Measurements from ENCODE around the gene NFATC2IP. TPM values are rescaled to one million over a fixed set of nuclear protein-coding genes. Genes with fewer than 3 reads are reported as not detected.
A peak's percentile ranks its signal among the peaks of the same experiment; 100 is the strongest.

NFATC2IP gene
- total and polyA plus RNA-seq, 9 of the 15 experiments (the other 6 are each of a cell fraction or from before 2014, with no cell fraction given): 15.6 to 106 (median 46.9) TPM

DNA sequence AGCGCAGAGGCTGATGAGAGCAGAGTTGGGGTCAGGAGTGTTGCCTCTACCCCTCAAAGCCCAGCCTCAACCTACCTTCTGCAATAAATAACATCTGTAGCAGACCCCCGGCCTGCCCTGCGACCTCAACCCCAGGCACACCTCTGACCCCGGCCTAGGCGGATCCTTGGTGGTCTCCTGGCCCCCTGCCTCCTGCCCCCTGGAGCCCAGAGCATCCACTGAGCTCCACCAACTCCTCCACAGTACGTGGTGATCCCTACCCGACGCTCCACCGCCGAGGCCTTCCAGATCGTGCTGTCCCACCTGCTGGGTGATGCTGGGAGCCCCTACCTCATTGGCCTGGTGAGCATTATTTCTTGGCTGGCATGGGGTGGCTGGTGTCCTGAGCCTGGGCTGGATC lies 32.2 kb downstream of the NFATC2IP start:
- Histone ChIP-seq H3K27ac (ENCODE audit: extremely low read depth, low read depth, low read length) (no peak overlapping the region), H3K4me3 (no peak overlapping the region), H3K9me1 (ENCODE audit: control insufficient read depth, insufficient read depth, low read length) (peaks cover 3% of the 10 kb centered on the region), H3K79me2 (ENCODE audit: control insufficient read depth, insufficient read depth, low read length) (no peaks in the 10 kb centered on the region), H3K9me3 (replicated peaks; ENCODE audit: control insufficient read depth, insufficient read depth, low read depth, low read length) (peaks cover 5% of the 10 kb centered on the region; the same call in 1 of the 2 replicates), H2AFZ (ENCODE audit: low read depth, low read length) (no peak overlapping the region), H3K36me3 (ENCODE audit: control insufficient read depth, insufficient read depth, low read length) (peaks cover 41% of the 10 kb centered on the region), H3K9ac (ENCODE audit: insufficient read depth in 1 of 2, low read depth in 2 of 2, low read length in 2 of 2) (peak overlapping the region in 1 of 2 experiments; percentile 36; a peak in 1 of 4 replicates), H3K4me1 (replicated peaks in 1 of 2; ENCODE audit: control insufficient read depth in 2 of 2, insufficient read depth in 2 of 2, low read length in 2 of 2) (peaks cover 0 to 38% of the 10 kb centered on the region in 2 experiments; a peak in 1 of 5 replicates), H3K27me3 (ENCODE audit: control insufficient read depth in 2 of 2, insufficient read depth in 2 of 2, low read length in 2 of 2) (no peaks in the 10 kb centered on the region), H3K4me2 (ENCODE audit: insufficient read depth, low read length) (no peak overlapping the region), H4K20me1 (replicated peaks; ENCODE audit: control insufficient read depth, insufficient read depth, low read length) (no peaks in the 10 kb centered on the region)
- no TSS peak for BruUV-seq (replicated peaks)
- CTCF ChIA-PET (ENCODE audit: low intra/inter-chr PET ratio): no interaction called here
- in situ Hi-C loops (cut with MboI): loop anchor here (10.0 to 25.0 kb wide), 2 partner anchors 102 to 1229 kb away; no protein-coding TSS in a partner anchor
- TF ChIP-seq ZC3H4 (CRISPR knock-in tag; IDR thresholded peaks at IDR 0.05; ENCODE audit: borderline replicate concordance): no peak
- no peak for TF ChIP-seq KDM5B (IDR thresholded peaks at IDR 0.05; ENCODE audit: insufficient replicate concordance, low read depth, low read length)
- TF ChIP-seq TGIF2 (CRISPR knock-in tag; IDR thresholded peaks at IDR 0.05): no peak
- no peak for TF ChIP-seq ZNF764 (CRISPR knock-in tag; IDR thresholded peaks at IDR 0.05; ENCODE audit: low read depth)
- TF ChIP-seq, protein P1, sequence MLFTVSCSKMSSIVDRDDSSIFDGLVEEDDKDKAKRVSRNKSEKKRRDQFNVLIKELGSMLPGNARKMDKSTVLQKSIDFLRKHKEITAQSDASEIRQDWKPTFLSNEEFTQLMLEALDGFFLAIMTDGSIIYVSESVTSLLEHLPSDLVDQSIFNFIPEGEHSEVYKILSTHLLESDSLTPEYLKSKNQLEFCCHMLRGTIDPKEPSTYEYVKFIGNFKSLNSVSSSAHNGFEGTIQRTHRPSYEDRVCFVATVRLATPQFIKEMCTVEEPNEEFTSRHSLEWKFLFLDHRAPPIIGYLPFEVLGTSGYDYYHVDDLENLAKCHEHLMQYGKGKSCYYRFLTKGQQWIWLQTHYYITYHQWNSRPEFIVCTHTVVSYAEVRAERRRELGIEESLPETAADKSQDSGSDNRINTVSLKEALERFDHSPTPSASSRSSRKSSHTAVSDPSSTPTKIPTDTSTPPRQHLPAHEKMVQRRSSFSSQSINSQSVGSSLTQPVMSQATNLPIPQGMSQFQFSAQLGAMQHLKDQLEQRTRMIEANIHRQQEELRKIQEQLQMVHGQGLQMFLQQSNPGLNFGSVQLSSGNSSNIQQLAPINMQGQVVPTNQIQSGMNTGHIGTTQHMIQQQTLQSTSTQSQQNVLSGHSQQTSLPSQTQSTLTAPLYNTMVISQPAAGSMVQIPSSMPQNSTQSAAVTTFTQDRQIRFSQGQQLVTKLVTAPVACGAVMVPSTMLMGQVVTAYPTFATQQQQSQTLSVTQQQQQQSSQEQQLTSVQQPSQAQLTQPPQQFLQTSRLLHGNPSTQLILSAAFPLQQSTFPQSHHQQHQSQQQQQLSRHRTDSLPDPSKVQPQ (CRISPR knock-in tag; IDR thresholded peaks at IDR 0.05; ENCODE audit: borderline replicate concordance): no peak
- TF ChIP-seq PHF20 (IDR thresholded peaks at IDR 0.05; ENCODE audit: partially characterized antibody): no peak
- no peak for TF ChIP-seq CHCHD3 (CRISPR knock-in tag; IDR thresholded peaks at IDR 0.05)
- TF ChIP-seq ID3 (CRISPR knock-in tag; IDR thresholded peaks at IDR 0.05): no peak
- no peak for TF ChIP-seq ID3 (tag; IDR thresholded peaks at IDR 0.05)
- TF ChIP-seq DDX20 (tag; IDR thresholded peaks at IDR 0.05; ENCODE audit: low read depth): no peak
- TF ChIP-seq, protein P2, sequence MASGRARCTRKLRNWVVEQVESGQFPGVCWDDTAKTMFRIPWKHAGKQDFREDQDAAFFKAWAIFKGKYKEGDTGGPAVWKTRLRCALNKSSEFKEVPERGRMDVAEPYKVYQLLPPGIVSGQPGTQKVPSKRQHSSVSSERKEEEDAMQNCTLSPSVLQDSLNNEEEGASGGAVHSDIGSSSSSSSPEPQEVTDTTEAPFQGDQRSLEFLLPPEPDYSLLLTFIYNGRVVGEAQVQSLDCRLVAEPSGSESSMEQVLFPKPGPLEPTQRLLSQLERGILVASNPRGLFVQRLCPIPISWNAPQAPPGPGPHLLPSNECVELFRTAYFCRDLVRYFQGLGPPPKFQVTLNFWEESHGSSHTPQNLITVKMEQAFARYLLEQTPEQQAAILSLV (tag; IDR thresholded peaks at IDR 0.05): no peak
- TF ChIP-seq, protein P3, sequence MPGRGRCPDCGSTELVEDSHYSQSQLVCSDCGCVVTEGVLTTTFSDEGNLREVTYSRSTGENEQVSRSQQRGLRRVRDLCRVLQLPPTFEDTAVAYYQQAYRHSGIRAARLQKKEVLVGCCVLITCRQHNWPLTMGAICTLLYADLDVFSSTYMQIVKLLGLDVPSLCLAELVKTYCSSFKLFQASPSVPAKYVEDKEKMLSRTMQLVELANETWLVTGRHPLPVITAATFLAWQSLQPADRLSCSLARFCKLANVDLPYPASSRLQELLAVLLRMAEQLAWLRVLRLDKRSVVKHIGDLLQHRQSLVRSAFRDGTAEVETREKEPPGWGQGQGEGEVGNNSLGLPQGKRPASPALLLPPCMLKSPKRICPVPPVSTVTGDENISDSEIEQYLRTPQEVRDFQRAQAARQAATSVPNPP (IDR thresholded peaks at IDR 0.05; ENCODE audit: borderline replicate concordance, insufficient read depth, insufficient read length): no peak
- no peak for TF ChIP-seq ZNF551 (CRISPR knock-in tag; IDR thresholded peaks at IDR 0.05)
- no peak for TF ChIP-seq DIDO1 (tag; IDR thresholded peaks at IDR 0.05; ENCODE audit: low read depth)
- TF ChIP-seq HSF4 (CRISPR knock-in tag; IDR thresholded peaks at IDR 0.05; ENCODE audit: borderline replicate concordance): no peak
- no peak for TF ChIP-seq ZNF644 (tag; IDR thresholded peaks at IDR 0.05; ENCODE audit: low read depth)
- no peak for TF ChIP-seq ZNF174 (CRISPR knock-in tag; IDR thresholded peaks at IDR 0.05)
- TF ChIP-seq FOXA3 (CRISPR knock-in tag; conservative IDR thresholded peaks at IDR 0.05 in 1 of 2, IDR thresholded peaks at IDR 0.05 in 1 of 2): no peak
- no peak for ATAC-seq
- POLR2A ChIA-PET: interaction anchor here (1.1 to 2.3 kb wide), 2 partner anchors 11 to 17 kb away, joined by 4 to 9 read pairs; no protein-coding TSS in a partner anchor
- DNase-seq (ENCODE audit: extremely low read depth in 1 of 4, low spot score in 3 of 4): no peak
- 87% methylated on average over 7 of the region's 11 CpGs for WGBS (ENCODE audit: insufficient coverage, low coverage, missing lambda C conversion rate)
- FAIRE-seq: no peak
- intact Hi-C loops (cut with micrococcal nuclease): no loop called here

Measured in K562 (cell line).